Myocyte (in vitro differentiated cells): ENCODE data around the gene RNF11. TPM values are rescaled to one million over a fixed set of nuclear protein-coding genes. Genes with fewer than 3 reads are reported as not detected.

Source experiments
- DNase-seq: peaks from one replicate; pipeline ENCODE4 v3.0.0-alpha.2; 2012; ENCODE audit warnings: low read depth
- total RNA-seq: library from RNA; depleted of rRNA; stranded (reverse); fragments of >200 nt; gene quantifications from 2 replicates; pipeline ENCODE4 v1.2.3, GENCODE V29; 2014

The RNF11 gene
- total RNA-seq, 1 donor from 2014 or later, result 226 TPM

GRCh38 chr1:51263147-51263877 is 27.2 kb downstream of the RNF11 start:
- no peak for DNase-seq

GRCh38 chr1:51264451-51264850 is 28.4 kb downstream of the RNF11 start:
- peak; percentile 92 for DNase-seq

- no peak for DNase-seq
Measured at GRCh38 chr1:51265618-51266017, 29.5 kb downstream of the RNF11 start.

- DNase-seq, result no peak
Measured at GRCh38 chr1:51266181-51266580, 30.1 kb downstream of the RNF11 start.

GRCh38 chr1:51266791-51267190 is 30.7 kb downstream of the RNF11 start:
- DNase-seq, result no peak

- DNase-seq, result peak; percentile 45
Measured at GRCh38 chr1:51268634-51269033, 32.6 kb downstream of the RNF11 start.

- no peak for DNase-seq
Measured at GRCh38 chr1:51270751-51271150, 34.7 kb downstream of the RNF11 start.

- no peak for DNase-seq
Measured at GRCh38 chr1:51272916-51273315, 36.8 kb downstream of the RNF11 start.

GRCh38 chr1:51274676-51275075 is 38.6 kb downstream of the RNF11 start:
- DNase-seq, result no peak

GRCh38 chr1:51276286-51276685 is 40.2 kb downstream of the RNF11 start:
- DNase-seq, result no peak

GRCh38 chr1:51280321-51280978 is 44.4 kb downstream of the RNF11 start:
- no peak for DNase-seq

GRCh38 chr1:51281807-51282206 is 45.7 kb downstream of the RNF11 start:
- DNase-seq, result no peak

GRCh38 chr1:51282605-51283004 is 46.5 kb downstream of the RNF11 start:
- no peak for DNase-seq

- DNase-seq, result no peak
Measured at GRCh38 chr1:51283979-51284378, 47.9 kb downstream of the RNF11 start.

GRCh38 chr1:51284487-51284954 is 48.4 kb downstream of the RNF11 start:
- peak; percentile 45 for DNase-seq

GRCh38 chr1:51285055-51285454 is 49.0 kb downstream of the RNF11 start:
- DNase-seq, result peak; percentile 32

GRCh38 chr1:51287966-51288365 is 51.9 kb downstream of the RNF11 start:
- no peak for DNase-seq

GRCh38 chr1:51288578-51288977 is 52.5 kb downstream of the RNF11 start:
- no peak for DNase-seq

- peak; percentile 66 for DNase-seq
Measured at GRCh38 chr1:51289676-51290488, 53.8 kb downstream of the RNF11 start.

- no peak for DNase-seq
Measured at GRCh38 chr1:51290489-51290847, 54.4 kb downstream of the RNF11 start.

GRCh38 chr1:51293898-51294515 is 57.9 kb downstream of the RNF11 start:
- DNase-seq, result no peak
